Measurements from ENCODE around the gene MKRN1. TPM values are rescaled to one million over a fixed set of nuclear protein-coding genes. Genes with fewer than 3 reads are reported as not detected.

Gene MKRN1
- polyA plus RNA-seq, 4 donors, result 57.7 to 90.4 (median 70.1) TPM

GRCh38 chr7:140440593-140440992 lies 38.7 kb downstream of the MKRN1 start:
- FAIRE-seq (no peak), DNase-seq (no peak)
- Histone ChIP-seq H3K27ac (ENCODE audit: low read depth in 1 of 3, low read length in 2 of 3) (no peak overlapping the region), H3K4me3 (ENCODE audit: low read depth in 1 of 3, low read length in 3 of 3) (no peak overlapping the region), H3K4me1 (ENCODE audit: control insufficient read depth in 3 of 3, insufficient read depth in 2 of 3, low read depth in 1 of 3, low read length in 2 of 3) (no peaks in the 10 kb centered on the region), H3K9me3 (ENCODE audit: control insufficient read depth in 2 of 2, insufficient read depth in 1 of 2, low read depth in 1 of 2, low read length in 1 of 2) (no peaks in the 10 kb centered on the region), H3K36me3 (ENCODE audit: control insufficient read depth in 3 of 3, insufficient read depth in 2 of 3, low read depth in 1 of 3, low read length in 3 of 3) (no peaks in the 10 kb centered on the region), H3K27me3 (ENCODE audit: control insufficient read depth in 3 of 3, insufficient read depth in 3 of 3, low read length in 3 of 3) (no peaks in the 10 kb centered on the region)
- WGBS, 3 donors, result 94 to 96% (median 95%) methylated on average over 3 of the region's 3 CpGs

DNA sequence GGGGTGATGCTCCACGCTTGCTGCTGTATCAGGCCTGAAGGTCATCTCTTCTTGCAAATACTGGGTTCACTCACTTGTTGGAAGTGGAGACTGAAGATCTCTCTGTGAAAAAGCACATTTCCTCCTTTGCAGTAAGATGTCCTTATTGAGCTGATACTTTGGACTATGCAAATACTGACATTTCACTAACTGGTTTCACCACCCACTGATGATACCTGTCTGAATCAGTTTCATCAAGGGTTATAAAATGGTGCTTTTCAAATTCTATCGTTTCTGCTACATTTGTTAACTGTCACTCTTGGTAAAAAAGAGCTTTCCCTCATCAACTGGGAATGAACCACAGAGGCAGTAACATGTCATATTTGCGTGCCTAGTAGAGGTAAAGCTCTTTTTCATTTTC lies 39.9 kb downstream of the MKRN1 start:
- no peaks in the 10 kb centered on the region for H3K4me1 ChIP-seq (ENCODE audit: control insufficient read depth in 3 of 3, insufficient read depth in 2 of 3, low read depth in 1 of 3, low read length in 2 of 3)
- DNase-seq (peak; percentile 31 to 62), FAIRE-seq (no peak)
- H3K27me3 ChIP-seq (ENCODE audit: control insufficient read depth in 3 of 3, insufficient read depth in 3 of 3, low read length in 3 of 3), result peaks cover 0 to 4% (median 0%) of the 10 kb centered on the region in 3 donors
- no peak overlapping the region for H3K27ac ChIP-seq (ENCODE audit: low read depth in 1 of 3, low read length in 2 of 3)
- H3K36me3 ChIP-seq (ENCODE audit: control insufficient read depth in 3 of 3, insufficient read depth in 2 of 3, low read depth in 1 of 3, low read length in 3 of 3), result no peaks in the 10 kb centered on the region
- no peaks in the 10 kb centered on the region for H3K9me3 ChIP-seq (ENCODE audit: control insufficient read depth in 2 of 2, insufficient read depth in 1 of 2, low read depth in 1 of 2, low read length in 1 of 2)
- WGBS, 3 donors, result 31 to 68% (median 34%) methylated on average over 3 of the region's 3 CpGs
- H3K4me3 ChIP-seq (ENCODE audit: low read depth in 1 of 3, low read length in 3 of 3), result no peak overlapping the region

- peaks cover 0 to 4% (median 0%) of the 10 kb centered on the region in 3 donors for H3K27me3 ChIP-seq (ENCODE audit: control insufficient read depth in 3 of 3, insufficient read depth in 3 of 3, low read length in 3 of 3)
- DNase-seq (no peak), FAIRE-seq (no peak)
- 52 to 57% (median 55%) methylated on average over 29 to 51 of the region's 51 CpGs for WGBS, 3 donors
- no peaks in the 10 kb centered on the region for H3K36me3 ChIP-seq (ENCODE audit: control insufficient read depth in 3 of 3, insufficient read depth in 2 of 3, low read depth in 1 of 3, low read length in 3 of 3)
- no peaks in the 10 kb centered on the region for H3K4me1 ChIP-seq (ENCODE audit: control insufficient read depth in 3 of 3, insufficient read depth in 2 of 3, low read depth in 1 of 3, low read length in 2 of 3)
- no peak overlapping the region for H3K27ac ChIP-seq (ENCODE audit: low read depth in 1 of 3, low read length in 2 of 3)
- no peaks in the 10 kb centered on the region for H3K9me3 ChIP-seq (ENCODE audit: control insufficient read depth in 2 of 2, insufficient read depth in 1 of 2, low read depth in 1 of 2, low read length in 1 of 2)
- H3K4me3 ChIP-seq (ENCODE audit: low read depth in 1 of 3, low read length in 3 of 3), result peak overlapping the region in 1 of 3 donors; percentile 27
Observed at GRCh38 chr7:140435252-140435895, 43.9 kb downstream of the MKRN1 start.

- FAIRE-seq, result no peak
- no peak for DNase-seq
- WGBS, 3 donors, result 75 to 88% (median 83%) methylated on average over 3 of the region's 3 CpGs
- Histone ChIP-seq H3K9me3 (ENCODE audit: control insufficient read depth in 2 of 2, insufficient read depth in 1 of 2, low read depth in 1 of 2, low read length in 1 of 2) (no peaks in the 10 kb centered on the region), H3K4me3 (ENCODE audit: low read depth in 1 of 3, low read length in 3 of 3) (no peak overlapping the region), H3K27me3 (ENCODE audit: control insufficient read depth in 3 of 3, insufficient read depth in 3 of 3, low read length in 3 of 3) (peaks cover 0 to 4% (median 0%) of the 10 kb centered on the region in 3 donors), H3K36me3 (ENCODE audit: control insufficient read depth in 3 of 3, insufficient read depth in 2 of 3, low read depth in 1 of 3, low read length in 3 of 3) (no peaks in the 10 kb centered on the region), H3K27ac (ENCODE audit: low read depth in 1 of 3, low read length in 2 of 3) (no peak overlapping the region), H3K4me1 (ENCODE audit: control insufficient read depth in 3 of 3, insufficient read depth in 2 of 3, low read depth in 1 of 3, low read length in 2 of 3) (no peaks in the 10 kb centered on the region)
Observed at GRCh38 chr7:140433396-140433795, 45.9 kb downstream of the MKRN1 start.

- 94 to 97% (median 96%) methylated on average over 6 of the region's 6 CpGs for WGBS, 3 donors
- Histone ChIP-seq H3K4me3 (ENCODE audit: low read depth in 1 of 3, low read length in 3 of 3) (no peak overlapping the region), H3K27me3 (ENCODE audit: control insufficient read depth in 3 of 3, insufficient read depth in 3 of 3, low read length in 3 of 3) (no peaks in the 10 kb centered on the region), H3K9me3 (ENCODE audit: control insufficient read depth in 2 of 2, insufficient read depth in 1 of 2, low read depth in 1 of 2, low read length in 1 of 2) (no peaks in the 10 kb centered on the region), H3K4me1 (ENCODE audit: control insufficient read depth in 3 of 3, insufficient read depth in 2 of 3, low read depth in 1 of 3, low read length in 2 of 3) (no peaks in the 10 kb centered on the region), H3K36me3 (ENCODE audit: control insufficient read depth in 3 of 3, insufficient read depth in 2 of 3, low read depth in 1 of 3, low read length in 3 of 3) (peaks cover 0 to 8% (median 4%) of the 10 kb centered on the region in 3 donors), H3K27ac (ENCODE audit: low read depth in 1 of 3, low read length in 2 of 3) (no peak overlapping the region)
- FAIRE-seq, result no peak
- no peak for DNase-seq
Observed at GRCh38 chr7:140426130-140426529, 53.2 kb downstream of the MKRN1 start.

DNA sequence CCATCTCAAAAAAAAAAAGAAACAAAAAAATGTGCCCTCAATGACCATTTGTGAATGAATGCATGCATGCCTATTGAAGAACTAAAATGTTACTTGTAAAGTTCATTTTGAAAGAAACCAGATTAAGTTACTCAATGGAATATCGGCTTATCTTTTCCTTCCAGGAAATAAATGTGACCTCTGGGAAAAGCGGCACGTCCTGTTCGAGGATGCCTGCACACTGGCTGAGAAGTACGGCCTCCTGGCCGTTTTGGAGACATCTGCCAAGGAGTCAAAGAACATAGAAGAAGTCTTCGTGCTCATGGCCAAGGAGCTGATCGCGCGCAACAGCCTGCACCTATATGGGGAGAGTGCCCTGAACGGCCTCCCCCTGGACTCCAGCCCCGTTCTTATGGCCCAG lies 53.6 kb downstream of the MKRN1 start:
- peaks cover 0 to 8% (median 4%) of the 10 kb centered on the region in 3 donors for H3K36me3 ChIP-seq (ENCODE audit: control insufficient read depth in 3 of 3, insufficient read depth in 2 of 3, low read depth in 1 of 3, low read length in 3 of 3)
- H3K9me3 ChIP-seq (ENCODE audit: control insufficient read depth in 2 of 2, insufficient read depth in 1 of 2, low read depth in 1 of 2, low read length in 1 of 2), result no peaks in the 10 kb centered on the region
- WGBS, 3 donors, result 87 to 95% (median 93%) methylated on average over 12 of the region's 12 CpGs
- no peaks in the 10 kb centered on the region for H3K4me1 ChIP-seq (ENCODE audit: control insufficient read depth in 3 of 3, insufficient read depth in 2 of 3, low read depth in 1 of 3, low read length in 2 of 3)
- no peaks in the 10 kb centered on the region for H3K27me3 ChIP-seq (ENCODE audit: control insufficient read depth in 3 of 3, insufficient read depth in 3 of 3, low read length in 3 of 3)
- no peak for DNase-seq
- no peak overlapping the region for H3K27ac ChIP-seq (ENCODE audit: low read depth in 1 of 3, low read length in 2 of 3)
- FAIRE-seq, result no peak
- H3K4me3 ChIP-seq (ENCODE audit: low read depth in 1 of 3, low read length in 3 of 3), result no peak overlapping the region

DNA sequence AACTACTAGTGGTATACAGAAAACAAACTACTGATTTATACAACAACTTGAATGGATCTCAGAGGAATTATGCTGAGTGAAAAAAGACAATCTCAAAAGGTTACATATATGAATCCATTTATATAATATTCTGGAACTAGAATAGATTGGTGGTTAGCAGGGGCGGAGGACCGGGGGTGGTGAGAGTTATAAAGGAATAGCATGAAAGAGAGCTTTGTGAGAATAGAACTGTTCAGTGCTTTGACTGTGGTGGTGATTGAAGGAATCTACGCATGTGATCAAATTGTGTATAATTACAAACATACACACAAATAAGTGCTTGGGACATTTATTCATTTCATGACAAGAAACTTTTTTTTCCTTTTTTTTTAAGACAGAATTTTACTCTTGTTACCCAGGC lies 55.8 kb downstream of the MKRN1 start:
- Histone ChIP-seq H3K27me3 (ENCODE audit: control insufficient read depth in 3 of 3, insufficient read depth in 3 of 3, low read length in 3 of 3) (no peaks in the 10 kb centered on the region), H3K9me3 (ENCODE audit: control insufficient read depth in 2 of 2, insufficient read depth in 1 of 2, low read depth in 1 of 2, low read length in 1 of 2) (no peaks in the 10 kb centered on the region), H3K4me3 (ENCODE audit: low read depth in 1 of 3, low read length in 3 of 3) (no peak overlapping the region), H3K4me1 (ENCODE audit: control insufficient read depth in 3 of 3, insufficient read depth in 2 of 3, low read depth in 1 of 3, low read length in 2 of 3) (no peaks in the 10 kb centered on the region), H3K27ac (ENCODE audit: low read depth in 1 of 3, low read length in 2 of 3) (no peak overlapping the region), H3K36me3 (ENCODE audit: control insufficient read depth in 3 of 3, insufficient read depth in 2 of 3, low read depth in 1 of 3, low read length in 3 of 3) (peaks cover 0 to 10% (median 4%) of the 10 kb centered on the region in 3 donors)
- WGBS, 3 donors, result 90 to 99% (median 96%) methylated on average over 3 of the region's 3 CpGs
- no peak for FAIRE-seq
- no peak for DNase-seq

DNA sequence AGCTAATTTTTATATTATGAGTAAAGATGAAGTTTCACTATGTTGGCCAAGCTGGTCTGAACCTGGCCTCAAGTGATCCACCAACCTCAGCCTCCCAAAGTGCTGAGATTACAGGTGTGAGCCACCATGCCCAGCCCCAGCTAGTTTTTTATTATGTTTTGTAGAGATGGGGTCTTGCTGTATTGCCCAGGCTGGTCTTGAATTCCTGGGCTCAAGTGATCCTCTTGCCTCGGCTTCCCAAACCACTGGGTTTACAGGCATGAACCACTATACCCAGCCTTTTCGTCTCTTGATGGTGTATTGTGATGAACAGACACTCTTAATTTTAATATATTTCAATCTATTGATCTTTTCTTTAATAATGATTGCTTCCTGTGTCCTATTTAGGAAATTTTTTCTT lies 57.8 kb downstream of the MKRN1 start:
- no peaks in the 10 kb centered on the region for H3K9me3 ChIP-seq (ENCODE audit: control insufficient read depth in 2 of 2, insufficient read depth in 1 of 2, low read depth in 1 of 2, low read length in 1 of 2)
- peaks cover 0 to 7% (median 4%) of the 10 kb centered on the region in 3 donors for H3K36me3 ChIP-seq (ENCODE audit: control insufficient read depth in 3 of 3, insufficient read depth in 2 of 3, low read depth in 1 of 3, low read length in 3 of 3)
- no peaks in the 10 kb centered on the region for H3K27me3 ChIP-seq (ENCODE audit: control insufficient read depth in 3 of 3, insufficient read depth in 3 of 3, low read length in 3 of 3)
- FAIRE-seq, result no peak
- no peak overlapping the region for H3K4me3 ChIP-seq (ENCODE audit: low read depth in 1 of 3, low read length in 3 of 3)
- WGBS, 3 donors, result 94 to 100% (median 97%) methylated on average over 2 of the region's 2 CpGs
- H3K27ac ChIP-seq (ENCODE audit: low read depth in 1 of 3, low read length in 2 of 3), result no peak overlapping the region
- H3K4me1 ChIP-seq (ENCODE audit: control insufficient read depth in 3 of 3, insufficient read depth in 2 of 3, low read depth in 1 of 3, low read length in 2 of 3), result no peaks in the 10 kb centered on the region
- DNase-seq, result no peak

DNA sequence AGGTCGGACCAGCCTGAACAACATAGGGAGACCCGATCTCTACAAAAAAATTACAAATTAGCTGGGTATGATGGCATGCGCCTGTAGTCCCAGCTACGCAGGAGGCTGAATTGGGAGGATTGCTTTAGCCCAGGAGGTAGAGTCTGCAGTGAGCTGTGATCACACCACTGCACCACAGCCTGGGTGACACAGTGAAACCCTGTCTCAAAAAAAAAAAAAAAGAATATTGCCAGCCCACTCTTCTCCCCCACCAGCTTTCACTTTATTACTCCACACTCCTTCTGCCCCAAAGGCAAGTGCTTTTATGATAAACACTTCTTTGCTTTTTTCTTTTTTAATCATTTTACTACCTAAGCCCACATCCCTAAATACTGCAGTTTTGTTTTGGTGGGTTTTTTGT lies 60.7 kb downstream of the MKRN1 start:
- H3K27ac ChIP-seq (ENCODE audit: low read depth in 1 of 3, low read length in 2 of 3), result no peak overlapping the region
- H3K27me3 ChIP-seq (ENCODE audit: control insufficient read depth in 3 of 3, insufficient read depth in 3 of 3, low read length in 3 of 3), result no peaks in the 10 kb centered on the region
- H3K9me3 ChIP-seq (ENCODE audit: control insufficient read depth in 2 of 2, insufficient read depth in 1 of 2, low read depth in 1 of 2, low read length in 1 of 2), result no peaks in the 10 kb centered on the region
- FAIRE-seq, result no peak
- no peak overlapping the region for H3K4me3 ChIP-seq (ENCODE audit: low read depth in 1 of 3, low read length in 3 of 3)
- H3K4me1 ChIP-seq (ENCODE audit: control insufficient read depth in 3 of 3, insufficient read depth in 2 of 3, low read depth in 1 of 3, low read length in 2 of 3), result no peaks in the 10 kb centered on the region
- 60 to 89% (median 61%) methylated on average over 4 of the region's 4 CpGs for WGBS, 3 donors
- H3K36me3 ChIP-seq (ENCODE audit: control insufficient read depth in 3 of 3, insufficient read depth in 2 of 3, low read depth in 1 of 3, low read length in 3 of 3), result peaks cover 0 to 4% (median 0%) of the 10 kb centered on the region in 3 donors
- no peak for DNase-seq
